Osteoblast (primary cell): ENCODE results near the gene FPR3. TPM values are rescaled to one million over a fixed set of nuclear protein-coding genes. Genes with fewer than 3 reads are reported as not detected.

Experiments used
- DNase-seq: peaks from one replicate; pipeline ENCODE4 v3.0.0; 2011; ENCODE audit warnings: low spot score, mixed read lengths; ENCODE audit not compliant: insufficient read length; ENCODE audit errors: missing footprints
- H2AFZ ChIP-seq: 2 replicates; pipeline ENCODE4 v1.6.0; 2011; ENCODE audit warnings: mild to moderate bottlenecking, low read length
- H3K27ac ChIP-seq: 2 replicates; pipeline ENCODE4 v1.5.1; 2011; ENCODE audit warnings: mild to moderate bottlenecking, low read depth, low read length, moderate library complexity
- H3K27me3 ChIP-seq: 2 replicates; pipeline ENCODE4 v1.6.0; 2012; ENCODE audit warnings: mild to moderate bottlenecking, control low read depth, inconsistent platforms, low read length, moderate library complexity; ENCODE audit not compliant: insufficient read depth
- H3K36me3 ChIP-seq: 2 replicates; pipeline ENCODE4 v1.5.1; 2011; ENCODE audit warnings: mild to moderate bottlenecking, low read length, control low read depth, moderate library complexity; ENCODE audit not compliant: insufficient read depth
- H3K4me1 ChIP-seq: 2 replicates; pipeline ENCODE4 v1.5.1; 2011; ENCODE audit warnings: mild to moderate bottlenecking, low read length, control low read depth, moderate library complexity; ENCODE audit not compliant: insufficient read depth
- H3K4me2 ChIP-seq: 2 replicates; pipeline ENCODE4 v1.6.0; 2011; ENCODE audit warnings: mild to moderate bottlenecking, low read length; ENCODE audit not compliant: insufficient read depth
- H3K4me3 ChIP-seq: fragments of 200-600 bp; sonication (generic); 3 replicates; pipeline ENCODE4 v1.5.1; 2012; ENCODE audit warnings: mild to moderate bottlenecking, low read length, inconsistent platforms; ENCODE audit not compliant: insufficient read depth
- H3K79me2 ChIP-seq: 2 replicates; pipeline ENCODE4 v1.6.0; 2012; ENCODE audit warnings: mild to moderate bottlenecking, low read length, control low read depth, inconsistent platforms; ENCODE audit not compliant: insufficient read depth
- H3K9me3 ChIP-seq: 2 replicates; pipeline ENCODE4 v1.5.1; 2011; ENCODE audit warnings: low read depth, low read length, control low read depth
- H4K20me1 ChIP-seq: 2 replicates; pipeline ENCODE4 v1.6.0; 2012; ENCODE audit warnings: mild to moderate bottlenecking, low read length, control low read depth; ENCODE audit not compliant: insufficient read depth
- CTCF ChIP-seq: IDR thresholded peaks from 2 replicates; pipeline ENCODE4 v1.5.1; 2011; ENCODE audit warnings: mild to moderate bottlenecking, low read depth, low read length, moderate library complexity; ENCODE audit errors: extremely low read depth
- total RNA-seq: library from RNA; depleted of rRNA; stranded (reverse); fragments of >200 nt; gene quantifications from 2 replicates; pipeline ENCODE4 v1.2.3, GENCODE V29; 2012

Gene FPR3
- total RNA-seq, 1 donor = 1.1 TPM

GRCh38 chr19:51837145-51837544 lies 42.2 kb downstream of the FPR3 start:
- no peak overlapping the region for H3K27ac ChIP-seq
- H3K9me3 ChIP-seq = peaks cover 3% of the 10 kb centered on the region
- TF ChIP-seq CTCF = no peak
- no peaks in the 10 kb centered on the region for H3K36me3 ChIP-seq
- H3K27me3 ChIP-seq = no peaks in the 10 kb centered on the region
- no peaks in the 10 kb centered on the region for H3K79me2 ChIP-seq
- no peak overlapping the region for H2AFZ ChIP-seq
- no peaks in the 10 kb centered on the region for H3K4me1 ChIP-seq
- no peak overlapping the region for H3K4me2 ChIP-seq
- no peak for DNase-seq
- H4K20me1 ChIP-seq = no peaks in the 10 kb centered on the region
- H3K4me3 ChIP-seq = no peak overlapping the region

DNA sequence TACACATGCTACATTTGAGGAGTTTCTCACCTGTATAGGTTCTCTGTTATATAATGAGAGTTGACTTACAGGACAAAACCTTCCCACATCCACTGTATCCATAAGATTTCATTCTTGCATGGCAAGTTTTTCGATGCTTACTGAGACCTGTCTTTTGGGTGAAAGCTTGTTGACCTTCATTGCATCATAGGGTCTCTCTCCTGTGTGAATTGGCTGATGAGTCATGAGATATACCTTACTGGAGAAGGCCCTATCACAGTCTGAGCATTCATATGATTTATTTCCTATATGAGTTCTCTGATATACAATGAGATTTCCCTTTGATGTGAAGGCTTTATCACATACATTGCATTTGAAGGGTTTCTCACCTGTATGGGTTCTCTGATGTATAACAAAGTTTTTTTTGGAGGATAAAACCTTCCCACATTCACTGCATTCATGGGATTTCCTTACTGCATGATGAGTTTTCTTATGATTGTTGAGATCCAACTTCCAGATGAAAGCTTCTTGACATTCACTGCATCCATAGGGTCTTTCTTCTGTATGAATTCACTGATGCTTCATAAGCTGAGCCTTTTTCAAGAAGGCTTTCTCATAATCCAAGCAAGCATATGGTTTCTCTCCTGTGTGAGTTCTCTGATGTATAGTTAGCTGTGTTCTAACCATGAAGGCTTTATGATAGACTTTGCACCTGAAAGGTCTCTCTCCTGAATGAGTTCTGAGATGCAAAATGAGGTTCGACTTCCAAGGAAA lies 67.1 kb downstream of the FPR3 start:
- peaks cover 43% of the 10 kb centered on the region for H3K9me3 ChIP-seq

DNA sequence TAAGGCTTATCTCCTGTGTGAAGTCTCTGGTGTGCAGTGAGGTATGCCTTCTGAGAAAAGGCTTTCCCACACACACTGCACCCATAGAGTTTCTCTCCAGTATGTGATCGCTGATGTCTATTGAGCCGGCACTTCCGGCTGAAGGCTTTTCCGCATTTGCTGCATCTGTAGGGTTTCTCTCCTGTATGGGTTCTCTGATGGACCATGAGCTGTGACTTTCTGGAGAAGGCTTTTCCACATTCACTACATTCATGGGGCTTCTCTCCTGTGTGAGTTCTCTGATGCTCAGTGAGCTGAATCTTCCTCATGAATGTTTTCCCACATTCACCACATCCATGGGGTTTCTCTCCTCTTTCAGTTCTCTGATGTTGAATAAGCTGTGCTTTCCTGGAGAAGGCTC lies 78.1 kb downstream of the FPR3 start:
- Histone ChIP-seq H2AFZ (no peak overlapping the region), H3K79me2 (no peaks in the 10 kb centered on the region), H3K27ac (no peak overlapping the region), H3K27me3 (no peaks in the 10 kb centered on the region), H3K36me3 (peaks cover 15% of the 10 kb centered on the region), H4K20me1 (no peaks in the 10 kb centered on the region), H3K9me3 (peaks cover 32% of the 10 kb centered on the region), H3K4me3 (no peak overlapping the region), H3K4me1 (no peaks in the 10 kb centered on the region), H3K4me2 (no peak overlapping the region)
- TF ChIP-seq CTCF = no peak
- DNase-seq = no peak

More for the DNA sequence above, 67.1 kb downstream of the FPR3 start:
- H3K27ac ChIP-seq = no peak overlapping the region
- H3K36me3 ChIP-seq = no peaks in the 10 kb centered on the region
- no peaks in the 10 kb centered on the region for H3K27me3 ChIP-seq
- no peak overlapping the region for H2AFZ ChIP-seq
- no peak for TF ChIP-seq CTCF
- H3K4me3 ChIP-seq = no peak overlapping the region
- no peak overlapping the region for H3K4me2 ChIP-seq
- H3K79me2 ChIP-seq = no peaks in the 10 kb centered on the region
- H4K20me1 ChIP-seq = no peaks in the 10 kb centered on the region
- no peaks in the 10 kb centered on the region for H3K4me1 ChIP-seq
- DNase-seq = no peak

Other genes starting within 250 kb of the FPR3 start
- 6.2 and 7.6 TPM in 2 replicates for gene ZNF175, start 223.9 kb upstream of the FPR3 start, total RNA-seq
- gene SIGLEC5, start 164.8 kb upstream of the FPR3 start, total RNA-seq = under 0.01 TPM in 1 of 2 replicates, not detected in the other
- not detected in 2 replicates for gene SIGLEC14, start 148.3 kb upstream of the FPR3 start, total RNA-seq
- gene SPACA6, start 101.8 kb upstream of the FPR3 start, total RNA-seq = 9.4 and 12.7 TPM in 2 replicates
- 5.4 and 6.2 TPM in 2 replicates for gene HAS1, start 71.2 kb upstream of the FPR3 start, total RNA-seq
- gene FPR1, start 43.3 kb upstream of the FPR3 start, total RNA-seq = 4.4 and 5.1 TPM in 2 replicates
- 0.29 and 0.36 TPM in 2 replicates for gene FPR2, start 34.0 kb upstream of the FPR3 start, total RNA-seq
- 10.5 and 12.1 TPM in 2 replicates for gene ZNF577, start 92.8 kb downstream of the FPR3 start, total RNA-seq
- gene ZNF649, start 109.9 kb downstream of the FPR3 start, total RNA-seq = 5.4 and 7.7 TPM in 2 replicates
- 6.5 and 8.0 TPM in 2 replicates for gene ZNF613, start 132.3 kb downstream of the FPR3 start, total RNA-seq
- 11.5 and 13.8 TPM in 2 replicates for gene ZNF350, start 191.7 kb downstream of the FPR3 start, total RNA-seq
- gene ZNF615, start 213.1 kb downstream of the FPR3 start, total RNA-seq = 10.9 and 13.0 TPM in 2 replicates
- gene ZNF614, start 233.2 kb downstream of the FPR3 start, total RNA-seq = 9.1 and 9.4 TPM in 2 replicates